22Rv1 (cell line): ENCODE measurements around the gene SH3GL1.

Source experiments
- CTCF ChIP-seq: fragments of 450-650 bp; IDR thresholded peaks from 2 replicates; pipeline ENCODE4 v1.5.1; 2017; ENCODE audit warnings: mild to moderate bottlenecking
- ZFX ChIP-seq: fragments of 450-650 bp; IDR thresholded peaks from 2 replicates; pipeline ENCODE4 v1.6.1; 2017; ENCODE audit warnings: antibody characterized with exemption, borderline replicate concordance

- TF ChIP-seq CTCF = no peak
- TF ChIP-seq ZFX = no peak
These were observed 73.0 kb downstream of the SH3GL1 start for GRCh38 chr19:4327252-4327876.
